Panc1 (cell line): ENCODE data around the gene TSHZ2. TPM values are rescaled to one million over a fixed set of nuclear protein-coding genes. Genes with fewer than 3 reads are reported as not detected.

Experiments used
- ATAC-seq: fragments of 200-7000 bp; cut with Tn5 transposase; 2 replicates; pipeline ENCODE4 v1.9.1; 2020; ENCODE audit warnings: mild to moderate bottlenecking, moderate library complexity
- BruUV-seq: library from RNA; stranded (reverse); fragments of 400-500 nt; replicated peaks from 2 replicates; lab custom pipeline; 2021; lab: Mats Ljungman, UMichigan
- CTCF ChIA-PET: fragments of 300-600 bp; sonication (Branson Sonifier 250); formaldehyde crosslinking; loops from one replicate; lab custom pipeline; 2022; ENCODE audit warnings: antibody characterized with exemption; lab: Charles Lee
- POLR2A ChIA-PET: fragments of 300-600 bp; sonication (Branson Sonifier 250); formaldehyde crosslinking; loops from one replicate; lab custom pipeline; 2022; ENCODE audit warnings: antibody characterized with exemption; lab: Charles Lee
- DNase-seq: peaks from one replicate; pipeline ENCODE4 v3.0.0-alpha.2; 2010; ENCODE audit warnings: low read depth, low spot score
- H3K27ac ChIP-seq: 2 replicates; pipeline ENCODE4 v1.5.1; 2011; ENCODE audit warnings: mild to moderate bottlenecking, low read length, inconsistent platforms
- H3K27me3 ChIP-seq: fragments of 200-500 bp; sonication (Bioruptor generic); 2 replicates; pipeline ENCODE4 v1.6.0; 2014; ENCODE audit warnings: low read length, inconsistent platforms; ENCODE audit not compliant: control insufficient read depth, insufficient read depth
- H3K36me3 ChIP-seq: fragments of 200-500 bp; sonication (Bioruptor generic); 2 replicates; pipeline ENCODE4 v1.5.1; 2014; ENCODE audit warnings: inconsistent platforms, mild to moderate bottlenecking, low read length, moderate library complexity; ENCODE audit not compliant: control insufficient read depth, insufficient read depth
- H3K4me1 ChIP-seq: 2 replicates; pipeline ENCODE4 v1.5.1; 2011; ENCODE audit warnings: inconsistent platforms, mild to moderate bottlenecking, low read length, moderate library complexity; ENCODE audit not compliant: control insufficient read depth, insufficient read depth
- H3K4me3 ChIP-seq, 2 experiments: 2 replicates each; pipeline ENCODE4 v1.5.1; 2011 to 2012; ENCODE audit warnings: low read depth in 2 of 2, low read length in 2 of 2, mild to moderate bottlenecking in 2 of 2, inconsistent platforms in 1 of 2, moderate library complexity in 1 of 2
- H3K9me3 ChIP-seq: fragments of 200-500 bp; sonication (Bioruptor generic); 2 replicates; pipeline ENCODE4 v1.5.1; 2014; ENCODE audit warnings: low read depth, mild to moderate bottlenecking, inconsistent platforms, low read length, moderate library complexity; ENCODE audit not compliant: control insufficient read depth, insufficient read depth
- POLR2AphosphoS5 ChIP-seq: IDR thresholded peaks from 2 replicates; pipeline ENCODE4 v1.6.1; 2012; ENCODE audit warnings: mild to moderate bottlenecking, low read depth, low read length, moderate library complexity
- SIN3A ChIP-seq: IDR thresholded peaks from 2 replicates; pipeline ENCODE4 v1.6.1; 2012; ENCODE audit warnings: low read depth, mild to moderate bottlenecking, low read length, moderate library complexity, borderline replicate concordance; ENCODE audit not compliant: insufficient read depth
- TCF7L2 ChIP-seq: IDR thresholded peaks from 2 replicates; pipeline ENCODE4 v1.6.1; 2011; ENCODE audit warnings: mild to moderate bottlenecking, low read depth, low read length, inconsistent platforms
- in situ Hi-C: cut with HindIII; loops from 2 replicates; pipeline ENCODE4 v1.10.0; 2016; ENCODE audit warnings: low sequenced_read_pairs, low pct_unique_long_range_greater_than_20kb
- intact Hi-C: fragments of 100-400 bp; cut with micrococcal nuclease; formaldehyde crosslinking; loops from one replicate; pipeline ENCODE4 v1.10.0; 2022; ENCODE audit not compliant: unreplicated experiment
- total RNA-seq: library from RNA; stranded (reverse); gene quantifications from one replicate; pipeline ENCODE4 v1.2.1, GENCODE V29; 2021; ENCODE audit not compliant: unreplicated experiment
- TF ChIP-seq, protein P1 (sequence below): fragments of 450-650 bp; IDR thresholded peaks from 2 replicates; pipeline ENCODE4 v1.5.1; 2017; ENCODE audit warnings: mild to moderate bottlenecking
- TF ChIP-seq, protein P2 (sequence below), 2 experiments: IDR thresholded peaks; 2 replicates each; pipeline ENCODE4 v1.6.1; 2011 to 2012; ENCODE audit warnings: low read depth in 2 of 2, control low read depth in 1 of 2, low read length in 1 of 2, mild to moderate bottlenecking in 1 of 2, moderate library complexity in 1 of 2; ENCODE audit not compliant: insufficient read depth in 1 of 2

TSHZ2 gene
- total RNA-seq, 1 experiment from 2014 or later = 0.36 TPM

DNA sequence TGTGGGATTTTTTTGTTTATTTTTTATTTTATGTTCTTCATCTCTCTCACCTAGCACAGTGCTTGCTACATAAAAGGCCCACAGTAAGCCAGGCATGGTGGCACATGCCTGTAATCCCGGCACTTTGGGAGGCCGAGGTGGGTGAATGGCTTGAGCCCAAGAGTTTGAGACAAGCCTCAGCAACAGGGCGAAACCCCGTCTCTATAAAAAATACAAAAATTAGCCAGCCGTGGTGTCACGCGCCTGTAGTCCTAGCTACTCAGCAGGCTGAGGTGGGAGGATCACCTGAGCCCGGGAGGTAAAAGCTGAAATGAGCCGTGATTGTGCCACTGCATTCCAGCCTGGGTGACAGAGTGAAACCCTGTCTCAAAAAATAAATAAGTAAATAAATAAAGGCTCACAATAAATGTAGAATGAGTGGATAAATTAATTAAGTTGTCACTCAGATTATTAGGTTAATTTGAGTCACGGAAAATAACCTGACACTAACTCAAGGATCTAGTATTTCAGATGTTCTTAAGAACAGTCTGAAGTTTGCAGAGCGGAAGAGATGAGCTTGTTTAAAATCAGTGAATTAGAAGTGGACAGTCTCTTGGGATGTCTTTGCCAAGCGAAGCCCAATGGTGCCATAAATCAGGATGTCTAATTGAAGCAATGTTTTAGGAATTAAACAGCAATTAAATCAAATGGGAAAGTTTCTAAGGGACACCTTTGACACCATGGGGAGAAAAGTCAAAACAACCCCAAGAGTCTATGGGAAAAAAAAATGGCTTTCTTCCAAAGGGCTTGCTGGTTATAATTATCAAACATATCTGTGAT lies 407.1 kb downstream of the TSHZ2 start:
- ChIA-PET POLR2A (no interaction called here), CTCF (no interaction called here)
- BruUV-seq = no TSS peak
- H3K4me1 ChIP-seq = no peaks in the 10 kb centered on the region
- H3K4me3 ChIP-seq = no peak overlapping the region
- no peaks in the 10 kb centered on the region; the same call in 1 of the 2 replicates for H3K27me3 ChIP-seq
- no peak for ATAC-seq
- no peaks in the 10 kb centered on the region for H3K36me3 ChIP-seq
- intact Hi-C loops (no loop called here), in situ Hi-C loops (no loop called here)
- no peak overlapping the region for H3K27ac ChIP-seq
- DNase-seq = no peak
- TF ChIP-seq TCF7L2 (no peak), SIN3A (no peak), POLR2AphosphoS5 (no peak)
- TF ChIP-seq, protein P1, sequence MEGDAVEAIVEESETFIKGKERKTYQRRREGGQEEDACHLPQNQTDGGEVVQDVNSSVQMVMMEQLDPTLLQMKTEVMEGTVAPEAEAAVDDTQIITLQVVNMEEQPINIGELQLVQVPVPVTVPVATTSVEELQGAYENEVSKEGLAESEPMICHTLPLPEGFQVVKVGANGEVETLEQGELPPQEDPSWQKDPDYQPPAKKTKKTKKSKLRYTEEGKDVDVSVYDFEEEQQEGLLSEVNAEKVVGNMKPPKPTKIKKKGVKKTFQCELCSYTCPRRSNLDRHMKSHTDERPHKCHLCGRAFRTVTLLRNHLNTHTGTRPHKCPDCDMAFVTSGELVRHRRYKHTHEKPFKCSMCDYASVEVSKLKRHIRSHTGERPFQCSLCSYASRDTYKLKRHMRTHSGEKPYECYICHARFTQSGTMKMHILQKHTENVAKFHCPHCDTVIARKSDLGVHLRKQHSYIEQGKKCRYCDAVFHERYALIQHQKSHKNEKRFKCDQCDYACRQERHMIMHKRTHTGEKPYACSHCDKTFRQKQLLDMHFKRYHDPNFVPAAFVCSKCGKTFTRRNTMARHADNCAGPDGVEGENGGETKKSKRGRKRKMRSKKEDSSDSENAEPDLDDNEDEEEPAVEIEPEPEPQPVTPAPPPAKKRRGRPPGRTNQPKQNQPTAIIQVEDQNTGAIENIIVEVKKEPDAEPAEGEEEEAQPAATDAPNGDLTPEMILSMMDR = no peak
- TF ChIP-seq, protein P2, sequence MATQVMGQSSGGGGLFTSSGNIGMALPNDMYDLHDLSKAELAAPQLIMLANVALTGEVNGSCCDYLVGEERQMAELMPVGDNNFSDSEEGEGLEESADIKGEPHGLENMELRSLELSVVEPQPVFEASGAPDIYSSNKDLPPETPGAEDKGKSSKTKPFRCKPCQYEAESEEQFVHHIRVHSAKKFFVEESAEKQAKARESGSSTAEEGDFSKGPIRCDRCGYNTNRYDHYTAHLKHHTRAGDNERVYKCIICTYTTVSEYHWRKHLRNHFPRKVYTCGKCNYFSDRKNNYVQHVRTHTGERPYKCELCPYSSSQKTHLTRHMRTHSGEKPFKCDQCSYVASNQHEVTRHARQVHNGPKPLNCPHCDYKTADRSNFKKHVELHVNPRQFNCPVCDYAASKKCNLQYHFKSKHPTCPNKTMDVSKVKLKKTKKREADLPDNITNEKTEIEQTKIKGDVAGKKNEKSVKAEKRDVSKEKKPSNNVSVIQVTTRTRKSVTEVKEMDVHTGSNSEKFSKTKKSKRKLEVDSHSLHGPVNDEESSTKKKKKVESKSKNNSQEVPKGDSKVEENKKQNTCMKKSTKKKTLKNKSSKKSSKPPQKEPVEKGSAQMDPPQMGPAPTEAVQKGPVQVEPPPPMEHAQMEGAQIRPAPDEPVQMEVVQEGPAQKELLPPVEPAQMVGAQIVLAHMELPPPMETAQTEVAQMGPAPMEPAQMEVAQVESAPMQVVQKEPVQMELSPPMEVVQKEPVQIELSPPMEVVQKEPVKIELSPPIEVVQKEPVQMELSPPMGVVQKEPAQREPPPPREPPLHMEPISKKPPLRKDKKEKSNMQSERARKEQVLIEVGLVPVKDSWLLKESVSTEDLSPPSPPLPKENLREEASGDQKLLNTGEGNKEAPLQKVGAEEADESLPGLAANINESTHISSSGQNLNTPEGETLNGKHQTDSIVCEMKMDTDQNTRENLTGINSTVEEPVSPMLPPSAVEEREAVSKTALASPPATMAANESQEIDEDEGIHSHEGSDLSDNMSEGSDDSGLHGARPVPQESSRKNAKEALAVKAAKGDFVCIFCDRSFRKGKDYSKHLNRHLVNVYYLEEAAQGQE (IDR thresholded peaks at IDR 0.05; ENCODE audit: insufficient read depth in 1 of 2, low read depth in 2 of 2, low read length in 1 of 2) = no peak
- H3K9me3 ChIP-seq = no peaks in the 10 kb centered on the region

DNA sequence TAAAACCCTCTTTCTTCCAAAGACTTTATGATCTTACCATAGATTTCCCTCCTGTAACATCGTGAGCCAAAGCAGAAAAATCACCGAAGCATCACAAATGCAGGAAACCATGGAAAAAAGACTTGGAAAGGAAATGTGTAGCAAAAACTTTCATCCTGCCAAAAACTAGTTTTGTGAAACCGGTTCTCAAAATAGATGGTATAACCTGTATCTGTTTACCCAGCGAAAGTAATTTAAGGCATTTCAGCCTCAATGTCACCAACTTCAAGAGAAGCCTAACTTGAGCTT lies 407.6 kb downstream of the TSHZ2 start:
- Histone ChIP-seq H3K4me1 (no peaks in the 10 kb centered on the region), H3K27ac (no peak overlapping the region), H3K27me3 (no peaks in the 10 kb centered on the region; the same call in 1 of the 2 replicates), H3K36me3 (no peaks in the 10 kb centered on the region), H3K4me3 (no peak overlapping the region), H3K9me3 (no peaks in the 10 kb centered on the region)
- no peak for DNase-seq
- BruUV-seq = no TSS peak
- intact Hi-C loops (no loop called here), in situ Hi-C loops (no loop called here)
- TF ChIP-seq, protein P1 = no peak
- no peak for TF ChIP-seq TCF7L2
- no peak for TF ChIP-seq SIN3A
- TF ChIP-seq, protein P2 (IDR thresholded peaks at IDR 0.05; ENCODE audit: insufficient read depth in 1 of 2, low read depth in 2 of 2, low read length in 1 of 2) = no peak
- no peak for TF ChIP-seq POLR2AphosphoS5
- no peak for ATAC-seq
- POLR2A ChIA-PET = no interaction called here
- CTCF ChIA-PET = no interaction called here
